Gastroesophageal sphincter (tissue), 3 donors: ENCODE results near the gene PNO1.

Experiments used
- POLR2A ChIP-seq, 2 donors: fragments of 450-650 bp; IDR thresholded peaks; one replicate each; pipeline ENCODE4 v1.6.1; 2017; ENCODE audit warnings: antibody characterized with exemption in 2 of 2, mild to moderate bottlenecking in 2 of 2, moderate library complexity in 1 of 2
- TF ChIP-seq, protein P1 (sequence below), 4 experiments: fragments of 200-600 bp in 2 of 4; fragments of 450-650 bp in 2 of 4; sonication (generic) in 1 of 4; IDR thresholded peaks; one replicate each; pipeline ENCODE4 v1.5.1; 2017 to 2019; ENCODE audit warnings: antibody characterized with exemption in 4 of 4, mild to moderate bottlenecking in 2 of 4, moderate library complexity in 2 of 4

DNA sequence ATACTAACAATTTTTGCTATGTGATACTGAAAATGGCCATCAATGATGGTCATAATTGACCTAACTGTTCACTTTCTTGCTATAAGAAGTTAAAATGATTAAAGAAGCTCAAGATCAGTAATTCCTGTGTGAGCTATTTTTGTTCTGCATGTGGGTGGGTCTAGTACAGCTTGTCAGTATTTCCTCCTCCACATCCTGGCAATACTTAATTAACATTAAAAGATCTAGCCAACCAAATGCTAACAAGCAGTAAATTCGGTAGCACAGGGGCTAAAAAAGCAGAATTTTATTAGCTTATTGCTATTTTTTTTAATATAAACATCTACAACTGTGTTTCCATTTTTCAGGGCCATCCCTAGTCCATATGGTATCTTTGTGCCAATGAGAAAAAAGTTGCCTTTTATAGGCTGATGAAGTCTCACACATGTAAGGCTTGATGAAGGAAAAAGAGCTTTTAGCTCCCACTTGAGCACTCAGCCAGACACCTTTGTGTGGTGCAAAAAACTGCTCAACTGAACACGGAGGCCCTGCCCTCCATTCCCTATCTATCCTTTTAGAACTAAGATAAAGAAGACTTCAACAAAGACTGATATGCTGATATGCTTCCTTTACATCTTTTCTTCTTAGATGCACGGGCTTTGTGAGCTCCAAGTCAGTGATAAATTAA, 4.9 kb upstream of the PNO1 start:
- TF ChIP-seq POLR2A (IDR thresholded peaks at IDR 0.05): no peak
- TF ChIP-seq, protein P1, sequence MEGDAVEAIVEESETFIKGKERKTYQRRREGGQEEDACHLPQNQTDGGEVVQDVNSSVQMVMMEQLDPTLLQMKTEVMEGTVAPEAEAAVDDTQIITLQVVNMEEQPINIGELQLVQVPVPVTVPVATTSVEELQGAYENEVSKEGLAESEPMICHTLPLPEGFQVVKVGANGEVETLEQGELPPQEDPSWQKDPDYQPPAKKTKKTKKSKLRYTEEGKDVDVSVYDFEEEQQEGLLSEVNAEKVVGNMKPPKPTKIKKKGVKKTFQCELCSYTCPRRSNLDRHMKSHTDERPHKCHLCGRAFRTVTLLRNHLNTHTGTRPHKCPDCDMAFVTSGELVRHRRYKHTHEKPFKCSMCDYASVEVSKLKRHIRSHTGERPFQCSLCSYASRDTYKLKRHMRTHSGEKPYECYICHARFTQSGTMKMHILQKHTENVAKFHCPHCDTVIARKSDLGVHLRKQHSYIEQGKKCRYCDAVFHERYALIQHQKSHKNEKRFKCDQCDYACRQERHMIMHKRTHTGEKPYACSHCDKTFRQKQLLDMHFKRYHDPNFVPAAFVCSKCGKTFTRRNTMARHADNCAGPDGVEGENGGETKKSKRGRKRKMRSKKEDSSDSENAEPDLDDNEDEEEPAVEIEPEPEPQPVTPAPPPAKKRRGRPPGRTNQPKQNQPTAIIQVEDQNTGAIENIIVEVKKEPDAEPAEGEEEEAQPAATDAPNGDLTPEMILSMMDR (IDR thresholded peaks at IDR 0.05): no peak
